HepG2 (cell line): ENCODE measurements around the gene COBL. TPM values are rescaled to one million over a fixed set of nuclear protein-coding genes. Genes with fewer than 3 reads are reported as not detected.

ENCODE experiments used
- ATAC-seq: fragments of 200-7000 bp; cut with Tn5 transposase; 3 replicates; pipeline ENCODE4 v1.9.1; 2020; ENCODE audit warnings: mild to moderate bottlenecking, moderate library complexity
- BruUV-seq: library from RNA; stranded (reverse); fragments of 400-500 nt; replicated peaks from 2 replicates; lab custom pipeline; 2021; lab: Mats Ljungman, UMichigan
- CTCF ChIA-PET: fragments of 300-600 bp; formaldehyde crosslinking; extraction: SDS; loops from one replicate; lab custom pipeline; 2021; ENCODE audit warnings: low total read pairs, inconsistent platforms, low intra/inter-chr PET ratio; lab: Yijun Ruan, JAX
- POLR2A ChIA-PET: fragments of 350-600 bp; sonication (Branson Sonifier 250); formaldehyde crosslinking; loops from one replicate; lab custom pipeline; 2020; ENCODE audit warnings: antibody characterized with exemption, inconsistent platforms; lab: Yijun Ruan, JAX
- DNase-seq: peaks from one replicate; pipeline ENCODE4 v3.0.0-alpha.2; 2015; ENCODE audit warnings: low spot score
- FAIRE-seq: peaks from 3 replicates; lab custom pipeline; 2011; peaks lifted over from hg19 to GRCh38; lab: Jason Lieb, UNC
- H2AFZ ChIP-seq: one replicate; pipeline ENCODE4 v1.6.1; 2011; ENCODE audit warnings: low read length, inconsistent platforms
- H3K27ac ChIP-seq: fragments of 300-600 bp; 3 replicates; pipeline ENCODE4 v1.8.0; 2011; ENCODE audit warnings: mixed run types, mild to moderate bottlenecking, mixed read lengths, low read length, inconsistent platforms; ENCODE audit not compliant: insufficient read depth; ENCODE audit errors: extremely low read length
- H3K27me3 ChIP-seq, 2 experiments: fragments of 200-600 bp in 1 of 2; 2 replicates in 1 of 2; 3 replicates in 1 of 2; pipeline versions ENCODE4 v1.6.0 to v1.8.0; 2011; ENCODE audit warnings: low read length in 2 of 2, mild to moderate bottlenecking in 2 of 2, moderate library complexity in 2 of 2, inconsistent platforms in 1 of 2; ENCODE audit not compliant: insufficient read depth in 2 of 2, control insufficient read depth in 1 of 2
- H3K36me3 ChIP-seq, 2 experiments: fragments of 200-600 bp in 1 of 2; replicated peaks in 1 of 2; 2 replicates in 1 of 2; 3 replicates in 1 of 2; pipeline versions ENCODE4 v1.5.1 to v1.8.0; 2011; ENCODE audit warnings: low read length in 2 of 2, inconsistent platforms in 1 of 2; ENCODE audit not compliant: insufficient read depth in 2 of 2, control insufficient read depth in 1 of 2
- H3K4me1 ChIP-seq: 2 replicates; pipeline ENCODE4 v1.5.1; 2012; ENCODE audit warnings: low read length, inconsistent platforms; ENCODE audit not compliant: insufficient read depth
- H3K4me2 ChIP-seq: 2 replicates; pipeline ENCODE4 v1.6.0; 2011; ENCODE audit warnings: low read depth, low read length, inconsistent platforms
- H3K4me3 ChIP-seq, 3 experiments: fragments of 200-600 bp in 1 of 3; sonication (generic), shearing (Covaris generic) in 1 of 3; replicated peaks in 1 of 3; 2 replicates each; pipeline ENCODE4 v1.5.1; 2011 to 2016; ENCODE audit warnings: low read length in 3 of 3, inconsistent platforms in 2 of 3, low read depth in 2 of 3, mild to moderate bottlenecking in 2 of 3, control low read depth in 1 of 3, mixed read lengths in 1 of 3; ENCODE audit not compliant: insufficient read depth in 1 of 3
- H3K79me2 ChIP-seq: one replicate; pipeline ENCODE4 v1.6.1; 2011; ENCODE audit warnings: low read length, inconsistent platforms; ENCODE audit not compliant: insufficient read depth
- H3K9ac ChIP-seq: 2 replicates; pipeline ENCODE4 v1.6.0; 2011; ENCODE audit warnings: mild to moderate bottlenecking, low read depth, low read length, inconsistent platforms; ENCODE audit not compliant: insufficient read depth
- H3K9me3 ChIP-seq: 2 replicates; pipeline ENCODE4 v1.5.1; 2012; ENCODE audit warnings: mild to moderate bottlenecking, low read length
- H4K20me1 ChIP-seq: 2 replicates; pipeline ENCODE4 v1.6.0; 2011; ENCODE audit warnings: inconsistent platforms, mild to moderate bottlenecking, low read length, moderate library complexity; ENCODE audit not compliant: insufficient read depth
- ARNT ChIP-seq: fragments of 450-650 bp; IDR thresholded peaks from 2 replicates; pipeline ENCODE4 v1.6.1; 2017
- BCL3 ChIP-seq: sonication (generic); formaldehyde crosslinking; IDR thresholded peaks from 2 replicates; pipeline ENCODE4 v1.5.1; 2020; ENCODE audit warnings: mild to moderate bottlenecking, missing genetic modification reagents, moderate library complexity
- BRCA1 ChIP-seq: sonication (generic); formaldehyde crosslinking; IDR thresholded peaks from 2 replicates; pipeline ENCODE4 v1.4.0; 2020; ENCODE audit warnings: missing genetic modification reagents
- DMTF1 ChIP-seq: sonication (generic); formaldehyde crosslinking; IDR thresholded peaks from 2 replicates; pipeline ENCODE4 v1.4.0; 2020; ENCODE audit warnings: mild to moderate bottlenecking, missing genetic modification reagents
- E2F5 ChIP-seq: sonication (generic); formaldehyde crosslinking; conservative IDR thresholded peaks from 2 replicates; pipeline ENCODE4 v1.4.0; 2020; ENCODE audit warnings: missing genetic modification reagents
- EHMT2 ChIP-seq: fragments of 200-600 bp; sonication (generic); IDR thresholded peaks from 2 replicates; pipeline ENCODE4 v1.7.0; 2017; ENCODE audit warnings: antibody characterized with exemption, low read depth, low read length, borderline replicate concordance
- FOXA3 ChIP-seq: IDR thresholded peaks from 2 replicates; pipeline ENCODE4 v1.6.1; 2016; ENCODE audit warnings: missing genetic modification reagents, missing compliant biosample characterization
- PHF8 ChIP-seq: sonication (generic); formaldehyde crosslinking; IDR thresholded peaks from 2 replicates; pipeline ENCODE4 v1.5.0; 2020; ENCODE audit warnings: missing genetic modification reagents
- RFX1 ChIP-seq: fragments of 450-650 bp; IDR thresholded peaks from 2 replicates; pipeline ENCODE4 v1.6.1; 2017
- SPEN ChIP-seq: sonication (generic); formaldehyde crosslinking; IDR thresholded peaks from 2 replicates; pipeline ENCODE4 v1.5.1; 2020; ENCODE audit warnings: low read depth, mild to moderate bottlenecking, missing genetic modification reagents
- ZNF121 ChIP-seq: sonication (generic); formaldehyde crosslinking; IDR thresholded peaks from 2 replicates; pipeline ENCODE4 v1.5.0; 2020; ENCODE audit warnings: mild to moderate bottlenecking, missing genetic modification reagents
- ZNF20 ChIP-seq: sonication (generic); formaldehyde crosslinking; IDR thresholded peaks from 2 replicates; pipeline ENCODE4 v1.4.0; 2020; ENCODE audit warnings: mild to moderate bottlenecking, moderate library complexity, missing genetic modification reagents
- ZNF24 ChIP-seq: fragments of 450-650 bp; IDR thresholded peaks from 2 replicates; pipeline ENCODE4 v1.6.1; 2017; ENCODE audit warnings: antibody characterized with exemption, mild to moderate bottlenecking
- ZNF879 ChIP-seq: sonication (generic); formaldehyde crosslinking; IDR thresholded peaks from 2 replicates; pipeline ENCODE4 v1.8.1; 2023; ENCODE audit warnings: missing genetic modification reagents
- WGBS: methylation state at CpG from one replicate; pipeline ENCODE4 v1.1.6; 2017; ENCODE audit warnings: low lambda C conversion rate; 5-methylcytosine and 5-hydroxymethylcytosine counted together
- in situ Hi-C: cut with HindIII; loops from 2 replicates; pipeline ENCODE4 v1.10.0; 2017; ENCODE audit warnings: low pct_unique_long_range_greater_than_20kb; ENCODE audit not compliant: extremely low pct_ligation_motif_present
- intact Hi-C: fragments of 100-400 bp; cut with micrococcal nuclease; formaldehyde crosslinking; loops from one replicate; pipeline ENCODE4 v1.10.0; 2022; ENCODE audit not compliant: unreplicated experiment
- polyA plus RNA-seq, 8 experiments: library from polyadenylated mRNA; depleted of rRNA in 3 of 8; stranded (reverse) in 7 of 8; unstranded in 1 of 8; fragments of >200 nt; fragmentation: Illumina TruSeq in 4 of 8; extraction: Trizol in 4 of 8; gene quantifications; 2 replicates each; pipeline versions ENCODE4 v1.2.1 to v1.2.3, GENCODE V29; 2011 to 2016; ENCODE audit warnings: low read depth in 4 of 8, missing spikeins in 1 of 8, mixed read lengths in 1 of 8; ENCODE audit not compliant: insufficient read depth in 1 of 8
- total RNA-seq, 5 experiments: library from RNA; depleted of rRNA; stranded (reverse); fragments of >200 nt; fragmentation: Illumina TruSeq; extraction: Trizol; gene quantifications; 2 replicates each; pipeline ENCODE4 v1.2.3, GENCODE V29; 2016; ENCODE audit warnings: low read depth in 1 of 5

COBL gene
- total and polyA plus RNA-seq, 2 of the 13 experiments (the other 11 are each of a cell fraction or from before 2014, with no cell fraction given) = 3.8 to 4.9 TPM

GRCh38 chr7:51312951-51313737, 3.5 kb downstream of the COBL start:
- intact Hi-C loops (loop anchor here (5.0 kb wide), 1 partner anchor 36 kb away; no protein-coding TSS in a partner anchor), in situ Hi-C loops (no loop called here)
- no peaks in the 10 kb centered on the region; a peak in 1 of 5 replicates for H3K27me3 ChIP-seq
- CTCF ChIA-PET = no interaction called here
- no peak overlapping the region for H3K27ac ChIP-seq
- peaks cover 54% of the 10 kb centered on the region for H3K79me2 ChIP-seq
- 81% methylated on average over 5 of the region's 5 CpGs for WGBS
- H3K4me1 ChIP-seq = peaks cover 48% of the 10 kb centered on the region
- no peak overlapping the region for H3K9ac ChIP-seq
- no peaks in the 10 kb centered on the region; a peak in 1 of 5 replicates for H3K36me3 ChIP-seq
- FAIRE-seq = no peak
- H3K4me2 ChIP-seq = 0 out of 2 replicates have a peak overlapping the region, but pooled peaks have one; percentile 47
- H4K20me1 ChIP-seq = 0 out of 2 replicates have a peak, but pooled peaks cover 5% of the 10 kb centered on the region
- no peak overlapping the region for H3K4me3 ChIP-seq
- H3K9me3 ChIP-seq = no peaks in the 10 kb centered on the region
- POLR2A ChIA-PET = no interaction called here
- H2AFZ ChIP-seq = no peak overlapping the region
- BruUV-seq = no TSS peak
- no peak for ATAC-seq
- no peak for DNase-seq
- TF ChIP-seq ZNF24 (no peak), E2F5 (CRISPR knock-in tag) (no peak), PHF8 (no peak)

- BruUV-seq = no TSS peak
- no peaks in the 10 kb centered on the region; a peak in 1 of 5 replicates for H3K36me3 ChIP-seq
- no peak overlapping the region for H3K4me2 ChIP-seq
- H3K27ac ChIP-seq = no peak overlapping the region
- H3K4me1 ChIP-seq = peaks cover 37% of the 10 kb centered on the region
- no peak overlapping the region for H3K4me3 ChIP-seq
- 0 out of 2 replicates have a peak, but pooled peaks cover 5% of the 10 kb centered on the region for H4K20me1 ChIP-seq
- H3K9ac ChIP-seq = no peak overlapping the region
- 94% methylated on average over 3 of the region's 3 CpGs for WGBS
- no peak for DNase-seq
- ChIA-PET POLR2A (no interaction called here), CTCF (no interaction called here)
- H2AFZ ChIP-seq = no peak overlapping the region
- in situ Hi-C loops = no loop called here
- H3K27me3 ChIP-seq = no peaks in the 10 kb centered on the region; a peak in 1 of 5 replicates
- no peak for ATAC-seq
- H3K79me2 ChIP-seq = peaks cover 60% of the 10 kb centered on the region
- intact Hi-C loops = loop anchor here (5.0 kb wide), 1 partner anchor 34 kb away; no protein-coding TSS in a partner anchor
- H3K9me3 ChIP-seq = no peaks in the 10 kb centered on the region
- no peak for FAIRE-seq
- no peak for TF ChIP-seq RFX1
- no peak for TF ChIP-seq BRCA1 (CRISPR knock-in tag)
- TF ChIP-seq ZNF121 (CRISPR knock-in tag) = no peak
- TF ChIP-seq ZNF879 (CRISPR knock-in tag) = no peak
- no peak for TF ChIP-seq ZNF20 (CRISPR knock-in tag)
- TF ChIP-seq EHMT2 = no peak
- TF ChIP-seq BCL3 (CRISPR knock-in tag) = no peak
- no peak for TF ChIP-seq DMTF1 (CRISPR knock-in tag)
- TF ChIP-seq SPEN (CRISPR knock-in tag) = no peak
- no peak for TF ChIP-seq FOXA3 (CRISPR knock-in tag)
- TF ChIP-seq ARNT = no peak
These were observed 5.4 kb downstream of the COBL start for GRCh38 chr7:51311166-51311565.
